GM18526 (cell line): ENCODE data around the gene TLE3.

Experiments
- POLR2A ChIP-seq: IDR thresholded peaks from 3 replicates; pipeline ENCODE4 v1.6.1; 2011; ENCODE audit not compliant: insufficient read length; ENCODE audit errors: extremely low read depth

TLE3 gene

GRCh38 chr15:70064441-70064840 is 33.3 kb downstream of the TLE3 start:
- TF ChIP-seq POLR2A, result no peak

- TF ChIP-seq POLR2A, result no peak
These were observed 33.7 kb downstream of the TLE3 start for GRCh38 chr15:70063980-70064379.

DNA sequence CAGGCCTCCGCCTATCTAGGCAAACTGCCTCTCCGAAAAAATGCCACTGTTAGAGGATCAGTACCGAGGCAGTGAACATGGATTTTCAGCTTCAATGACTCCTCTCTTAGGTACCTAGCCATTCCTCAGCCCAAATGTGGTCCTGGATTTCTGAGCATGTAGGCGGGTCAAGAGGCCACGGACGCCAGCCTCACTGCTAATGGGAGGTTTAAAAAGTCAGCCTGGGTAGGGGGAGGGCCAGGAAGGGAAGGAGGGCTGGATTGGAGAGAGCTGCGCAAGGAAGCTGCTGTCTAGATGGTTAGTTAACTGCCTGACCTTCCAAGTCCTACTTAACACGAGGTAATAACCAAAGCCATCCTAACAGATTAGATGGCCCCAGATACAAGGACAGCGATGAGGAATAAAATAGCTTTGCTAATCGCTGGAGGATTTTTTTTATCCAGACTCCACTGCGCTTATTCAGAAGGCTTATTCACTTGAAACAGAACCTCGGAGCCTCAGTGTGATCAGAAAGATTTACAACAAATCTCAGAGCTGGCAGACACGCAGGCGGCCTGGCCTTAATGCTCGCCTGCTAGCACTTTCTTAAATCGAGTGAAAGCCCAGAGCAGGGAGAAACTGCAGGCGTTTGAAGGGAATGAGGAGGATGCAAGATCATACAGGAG is 34.3 kb downstream of the TLE3 start:
- TF ChIP-seq POLR2A, result no peak

GRCh38 chr15:70062321-70062956 is 35.3 kb downstream of the TLE3 start:
- TF ChIP-seq POLR2A, result no peak

GRCh38 chr15:70061696-70062270 is 35.9 kb downstream of the TLE3 start:
- TF ChIP-seq POLR2A, result no peak

DNA sequence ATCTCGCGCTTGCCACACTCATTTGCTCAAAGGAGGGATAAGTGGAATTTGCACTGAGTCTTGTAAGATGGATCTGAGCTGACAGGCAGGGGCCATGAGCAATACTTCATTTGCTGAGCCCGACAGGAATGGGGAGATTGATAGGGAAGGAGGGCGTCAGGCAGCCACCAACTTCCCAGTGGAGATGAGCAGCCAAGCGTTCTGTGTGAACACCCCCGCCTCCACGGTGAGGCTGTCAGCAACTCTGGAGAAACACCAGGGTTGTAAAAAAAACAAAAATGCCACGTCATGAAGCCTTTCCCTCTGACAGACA is 36.8 kb downstream of the TLE3 start:
- no peak for TF ChIP-seq POLR2A

GRCh38 chr15:70060214-70060992 is 37.3 kb downstream of the TLE3 start:
- no peak for TF ChIP-seq POLR2A

GRCh38 chr15:70059476-70060213 is 38.1 kb downstream of the TLE3 start:
- no peak for TF ChIP-seq POLR2A

- TF ChIP-seq POLR2A, result no peak
These were observed 38.9 kb downstream of the TLE3 start for GRCh38 chr15:70058642-70059360.

GRCh38 chr15:70057931-70058641 is 39.6 kb downstream of the TLE3 start:
- TF ChIP-seq POLR2A, result no peak

DNA sequence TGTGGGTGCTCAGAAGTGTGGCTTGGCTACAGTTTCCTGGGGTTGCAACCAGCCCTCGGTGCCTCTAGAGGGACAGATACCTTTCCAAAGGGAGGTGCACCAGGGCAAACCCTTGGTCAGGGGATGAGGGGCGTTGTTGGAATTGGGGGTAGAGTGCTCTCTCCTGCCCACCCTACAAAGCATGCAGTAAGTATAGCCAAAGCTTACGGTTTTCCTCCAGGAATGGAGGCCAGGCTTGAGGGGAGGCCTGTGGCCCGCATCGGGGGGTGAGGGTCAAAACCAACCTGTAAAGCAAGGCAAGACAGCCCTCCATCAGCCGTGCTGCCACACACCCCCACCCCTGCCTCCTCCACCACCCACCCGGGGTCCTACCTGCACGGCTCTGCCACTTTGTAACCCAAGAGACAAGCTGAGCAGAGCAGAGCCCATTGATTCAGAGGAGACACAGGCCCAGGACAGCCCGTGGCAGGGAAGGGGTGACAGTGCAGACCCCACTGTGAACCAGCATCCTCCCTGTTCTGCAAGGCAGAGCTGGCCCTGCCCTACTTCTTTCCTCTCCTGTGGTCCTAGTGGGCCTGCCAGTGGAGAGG is 41.5 kb downstream of the TLE3 start:
- TF ChIP-seq POLR2A, result no peak

GRCh38 chr15:70055601-70056051 is 42.1 kb downstream of the TLE3 start:
- no peak for TF ChIP-seq POLR2A

DNA sequence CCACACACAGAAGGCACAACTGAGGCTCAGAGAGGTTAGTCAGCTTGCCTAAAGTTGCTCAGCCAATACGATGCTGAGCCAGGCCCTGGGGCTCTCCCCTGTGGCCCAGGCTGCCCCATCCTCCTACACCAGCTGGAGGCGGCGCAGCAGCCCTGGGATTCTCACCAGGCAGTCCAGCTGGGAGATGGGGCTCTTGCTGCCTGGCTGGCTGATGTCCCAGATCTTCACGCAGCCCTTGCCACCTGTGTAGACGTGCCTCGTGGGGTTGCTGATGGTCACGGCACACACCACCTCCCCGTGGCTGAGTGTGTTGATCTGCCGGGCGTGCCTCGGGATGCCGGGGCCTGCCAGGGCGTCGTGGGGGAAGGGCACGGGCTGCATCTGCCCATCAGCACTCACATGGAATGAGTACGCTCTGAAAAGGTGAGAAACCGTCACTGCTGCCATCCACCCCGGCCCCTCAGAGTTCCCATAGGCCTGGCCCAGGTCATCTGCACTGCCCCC is 42.8 kb downstream of the TLE3 start:
- no peak for TF ChIP-seq POLR2A
